GM12878 (cell line): Measurements from ENCODE around the gene MACROD2. TPM values are rescaled to one million over a fixed set of nuclear protein-coding genes. Genes with fewer than 3 reads are reported as not detected.

Experiments used
- ATAC-seq: fragments of 200-7000 bp; cut with Tn5 transposase; 3 replicates; pipeline ENCODE4 v1.9.1; 2020; ENCODE audit warnings: mild to moderate bottlenecking, moderate library complexity
- BruUV-seq: library from RNA; stranded (reverse); fragments of 400-500 nt; replicated peaks from 2 replicates; lab custom pipeline; 2021; lab: Mats Ljungman, UMichigan
- CTCF ChIA-PET: fragments of 300-600 bp; sonication (Branson Sonifier 250); formaldehyde crosslinking; extraction: SDS; loops from one replicate; lab custom pipeline; 2021; ENCODE audit warnings: inconsistent platforms; lab: Yijun Ruan, JAX
- POLR2A ChIA-PET: fragments of 350-600 bp; formaldehyde crosslinking; extraction: SDS; loops from one replicate; lab custom pipeline; 2021; ENCODE audit warnings: inconsistent platforms; lab: Charles Lee
- RAD21 ChIA-PET: fragments of 300-600 bp; sonication (Branson Sonifier 250); formaldehyde crosslinking; loops from one replicate; lab custom pipeline; 2023; ENCODE audit warnings: antibody characterized with exemption; ENCODE audit not compliant: unreplicated experiment; lab: Charles Lee
- SMC1A ChIA-PET: fragments of 300-600 bp; sonication (Branson Sonifier 250); formaldehyde crosslinking; loops from one replicate; lab custom pipeline; 2023; ENCODE audit not compliant: unreplicated experiment, uncharacterized antibody; lab: Charles Lee
- DNase-seq: peaks from one replicate; pipeline ENCODE4 v3.0.0-alpha.2; 2011; ENCODE audit warnings: low read depth, low spot score
- FAIRE-seq: peaks from 3 replicates; lab custom pipeline; 2011; peaks lifted over from hg19 to GRCh38; lab: Jason Lieb, UNC
- H2AFZ ChIP-seq: 2 replicates; pipeline ENCODE4 v1.6.0; 2011; ENCODE audit warnings: low read depth, low read length, control low read depth; ENCODE audit not compliant: control insufficient read depth
- H3K27ac ChIP-seq: 2 replicates; pipeline ENCODE4 v1.5.1; 2011; ENCODE audit warnings: control low read depth; ENCODE audit not compliant: control insufficient read depth, insufficient read depth
- H3K27me3 ChIP-seq, 2 experiments: replicated peaks in 1 of 2; 2 replicates each; pipeline versions ENCODE4 v1.6.0 to v1.6.1; 2011; ENCODE audit warnings: low read length in 1 of 2; ENCODE audit not compliant: control insufficient read depth in 2 of 2, insufficient read depth in 2 of 2
- H3K36me3 ChIP-seq, 2 experiments: 2 replicates each; pipeline ENCODE4 v1.5.1; 2011; ENCODE audit warnings: low read length in 1 of 2; ENCODE audit not compliant: control insufficient read depth in 2 of 2, insufficient read depth in 2 of 2
- H3K4me1 ChIP-seq: 2 replicates; pipeline ENCODE4 v1.6.1; 2011; ENCODE audit warnings: mild to moderate bottlenecking, low read length, moderate library complexity, mixed read lengths; ENCODE audit not compliant: control insufficient read depth, insufficient read depth
- H3K4me2 ChIP-seq: 2 replicates; pipeline ENCODE4 v1.6.0; 2011; ENCODE audit warnings: control low read depth; ENCODE audit not compliant: control insufficient read depth, insufficient read depth
- H3K4me3 ChIP-seq: fragments of 200-600 bp; sonication (generic); 2 replicates; pipeline ENCODE4 v1.5.1; 2016
- H3K79me2 ChIP-seq: 2 replicates; pipeline ENCODE4 v1.6.0; 2011; ENCODE audit warnings: low read length; ENCODE audit not compliant: control insufficient read depth, insufficient read depth
- H3K9ac ChIP-seq: 2 replicates; pipeline ENCODE4 v1.8.0; 2011; ENCODE audit warnings: low read length, control low read depth, mixed read lengths; ENCODE audit not compliant: control insufficient read depth, insufficient read depth
- H3K9me3 ChIP-seq: replicated peaks from 3 replicates; pipeline ENCODE4 v1.5.1; 2011; ENCODE audit warnings: mild to moderate bottlenecking, low read length; ENCODE audit not compliant: control insufficient read depth, insufficient read depth
- H4K20me1 ChIP-seq: 2 replicates; pipeline ENCODE4 v1.6.0; 2011; ENCODE audit not compliant: control insufficient read depth, insufficient read depth
- ATF2 ChIP-seq: IDR thresholded peaks from 2 replicates; pipeline ENCODE4 v1.6.1; 2012; ENCODE audit warnings: low read length, inconsistent platforms
- CBFB ChIP-seq: IDR thresholded peaks from 2 replicates; pipeline ENCODE4 v1.6.1; 2016; ENCODE audit warnings: antibody characterized with exemption, low read depth
- CHD4 ChIP-seq: fragments of 200-600 bp; sonication (generic); IDR thresholded peaks from 2 replicates; pipeline ENCODE4 v1.6.1; 2016; ENCODE audit warnings: mild to moderate bottlenecking
- PRDM15 ChIP-seq: fragments of 450-650 bp; formaldehyde crosslinking; IDR thresholded peaks from 2 replicates; pipeline ENCODE4 v1.4.0; 2020; ENCODE audit warnings: mild to moderate bottlenecking, moderate library complexity
- RAD21 ChIP-seq: IDR thresholded peaks from 2 replicates; pipeline ENCODE4 v1.6.1; 2011; ENCODE audit warnings: mild to moderate bottlenecking, low read depth, low read length, moderate library complexity; ENCODE audit not compliant: insufficient read depth
- SRF ChIP-seq, 2 experiments: IDR thresholded peaks; 2 replicates each; pipeline ENCODE4 v1.6.1; 2011; ENCODE audit warnings: low read depth in 2 of 2, low read length in 2 of 2, mild to moderate bottlenecking in 1 of 2, moderate library complexity in 1 of 2
- ZNF207 ChIP-seq: fragments of 450-650 bp; IDR thresholded peaks from 2 replicates; pipeline ENCODE4 v1.6.1; 2014; ENCODE audit warnings: antibody characterized with exemption, mild to moderate bottlenecking, borderline replicate concordance
- ZNF274 ChIP-seq: IDR thresholded peaks from one replicate; pipeline ENCODE4 v1.8.0; 2011; ENCODE audit not compliant: insufficient read length, insufficient read depth
- WGBS: methylation state at CpG from one replicate; pipeline ENCODE4 v1.1.6; 2016; ENCODE audit warnings: low lambda C conversion rate; ENCODE audit not compliant: insufficient replicate concordance, insufficient coverage; ENCODE audit errors: missing lambda C conversion rate; 5-methylcytosine and 5-hydroxymethylcytosine counted together
- in situ Hi-C: fragments of 300-500 bp; cut with MboI; formaldehyde crosslinking; loops from 9 replicates; pipeline ENCODE4 v1.14.3; 2018; ENCODE audit warnings: mixed read lengths
- intact Hi-C: fragments of 100-400 bp; cut with micrococcal nuclease; formaldehyde crosslinking; loops from one replicate; pipeline ENCODE4 v1.14.2; 2022; ENCODE audit not compliant: unreplicated experiment
- polyA plus RNA-seq, 11 experiments: library from polyadenylated mRNA; depleted of rRNA in 4 of 11; unstranded in 6 of 11; stranded (reverse) in 5 of 11; fragments of >200 nt; fragmentation: Nextera tagmentation in 4 of 11; fragmentation: Illumina TruSeq in 1 of 11; extraction: Ambion mirVana in 4 of 11; extraction: Trizol in 1 of 11; gene quantifications; 1 replicate in 1 of 11; 2 replicates in 10 of 11; pipeline versions ENCODE4 v1.2.1 to v1.2.3, GENCODE V29; 2011 to 2016; ENCODE audit warnings: inconsistent platforms in 2 of 11, missing spikeins in 2 of 11, low read depth in 1 of 11
- total RNA-seq, 4 experiments: library from RNA; depleted of rRNA in 3 of 4; stranded (reverse); fragments of >200 nt in 3 of 4; fragmentation: Illumina TruSeq in 1 of 4; extraction: Trizol in 1 of 4; gene quantifications; 2 replicates each; pipeline versions ENCODE4 v1.2.1 to v1.2.3, GENCODE V29; 2013 to 2021
- TF ChIP-seq, protein P1 (sequence below), 3 experiments: IDR thresholded peaks in 2 of 3; conservative IDR thresholded peaks in 1 of 3; 2 replicates each; pipeline ENCODE4 v1.5.1; 2011; ENCODE audit warnings: low read depth in 3 of 3, low read length in 3 of 3, mild to moderate bottlenecking in 3 of 3, control low read depth in 2 of 3, moderate library complexity in 2 of 3, inconsistent platforms in 1 of 3, mixed read lengths in 1 of 3; ENCODE audit not compliant: control insufficient read depth in 2 of 3, insufficient read depth in 1 of 3; ENCODE audit errors: extremely low read depth in 1 of 3

The MACROD2 gene
- total and polyA plus RNA-seq, 10 of the 15 experiments (the other 5 are each of a cell fraction or from before 2014, with no cell fraction given): 1.1 to 21.5 (median 2.2) TPM

DNA sequence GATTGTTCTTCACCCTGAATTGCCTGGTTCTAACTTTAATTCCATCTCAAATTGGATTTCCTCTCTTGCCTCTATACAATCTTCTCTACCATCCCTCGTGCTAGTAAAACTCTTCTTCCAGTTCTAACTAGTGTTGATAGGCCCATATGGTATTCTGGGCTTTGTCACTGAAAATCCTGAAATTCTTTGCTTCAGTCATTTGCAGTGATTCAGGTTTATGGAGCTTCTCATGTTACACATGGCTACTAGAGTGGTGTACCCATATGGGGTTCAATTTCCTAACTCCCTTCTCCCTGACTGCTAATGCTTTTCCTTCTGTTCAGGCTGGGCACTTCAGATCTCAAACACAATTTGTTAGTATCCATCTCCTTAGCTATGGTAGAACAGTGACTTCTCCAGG lies 1621.3 kb downstream of the MACROD2 start:
- no peak overlapping the region for H3K4me3 ChIP-seq
- POLR2A ChIA-PET: no interaction called here
- SMC1A ChIA-PET: no interaction called here
- no peak for ATAC-seq
- CTCF ChIA-PET: no interaction called here
- no TSS peak for BruUV-seq
- H3K9me3 ChIP-seq: no peaks in the 10 kb centered on the region
- no peak for FAIRE-seq
- no peaks in the 10 kb centered on the region for H3K79me2 ChIP-seq
- intact Hi-C loops (no loop called here), in situ Hi-C loops (no loop called here)
- 0% methylated on average over 1 of the region's 1 CpG for WGBS
- no peaks in the 10 kb centered on the region for H4K20me1 ChIP-seq
- no peaks in the 10 kb centered on the region for H3K27me3 ChIP-seq
- no peaks in the 10 kb centered on the region for H3K4me1 ChIP-seq
- H3K27ac ChIP-seq: no peak overlapping the region
- H3K9ac ChIP-seq: no peak overlapping the region
- H3K4me2 ChIP-seq: no peak overlapping the region
- TF ChIP-seq SRF (IDR thresholded peaks at IDR 0.05; ENCODE audit: low read depth in 2 of 2, low read length in 2 of 2) (no peak), CHD4 (no peak), ATF2 (no peak), PRDM15 (CRISPR knock-in tag) (no peak), CBFB (no peak), ZNF274 (no peak), RAD21 (no peak), ZNF207 (no peak)
- TF ChIP-seq, protein P1, sequence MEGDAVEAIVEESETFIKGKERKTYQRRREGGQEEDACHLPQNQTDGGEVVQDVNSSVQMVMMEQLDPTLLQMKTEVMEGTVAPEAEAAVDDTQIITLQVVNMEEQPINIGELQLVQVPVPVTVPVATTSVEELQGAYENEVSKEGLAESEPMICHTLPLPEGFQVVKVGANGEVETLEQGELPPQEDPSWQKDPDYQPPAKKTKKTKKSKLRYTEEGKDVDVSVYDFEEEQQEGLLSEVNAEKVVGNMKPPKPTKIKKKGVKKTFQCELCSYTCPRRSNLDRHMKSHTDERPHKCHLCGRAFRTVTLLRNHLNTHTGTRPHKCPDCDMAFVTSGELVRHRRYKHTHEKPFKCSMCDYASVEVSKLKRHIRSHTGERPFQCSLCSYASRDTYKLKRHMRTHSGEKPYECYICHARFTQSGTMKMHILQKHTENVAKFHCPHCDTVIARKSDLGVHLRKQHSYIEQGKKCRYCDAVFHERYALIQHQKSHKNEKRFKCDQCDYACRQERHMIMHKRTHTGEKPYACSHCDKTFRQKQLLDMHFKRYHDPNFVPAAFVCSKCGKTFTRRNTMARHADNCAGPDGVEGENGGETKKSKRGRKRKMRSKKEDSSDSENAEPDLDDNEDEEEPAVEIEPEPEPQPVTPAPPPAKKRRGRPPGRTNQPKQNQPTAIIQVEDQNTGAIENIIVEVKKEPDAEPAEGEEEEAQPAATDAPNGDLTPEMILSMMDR (IDR thresholded peaks at IDR 0.05 in 2 of 3, conservative IDR thresholded peaks at IDR 0.05 in 1 of 3; ENCODE audit: control insufficient read depth in 2 of 3, extremely low read depth in 1 of 3, insufficient read depth in 1 of 3, low read depth in 3 of 3, low read length in 3 of 3): no peak
- RAD21 ChIA-PET: no interaction called here
- DNase-seq: no peak
- H3K36me3 ChIP-seq: no peaks in the 10 kb centered on the region
- H2AFZ ChIP-seq: no peak overlapping the region
